ENCODE results near the gene PAK5.

PAK5 gene

DNA sequence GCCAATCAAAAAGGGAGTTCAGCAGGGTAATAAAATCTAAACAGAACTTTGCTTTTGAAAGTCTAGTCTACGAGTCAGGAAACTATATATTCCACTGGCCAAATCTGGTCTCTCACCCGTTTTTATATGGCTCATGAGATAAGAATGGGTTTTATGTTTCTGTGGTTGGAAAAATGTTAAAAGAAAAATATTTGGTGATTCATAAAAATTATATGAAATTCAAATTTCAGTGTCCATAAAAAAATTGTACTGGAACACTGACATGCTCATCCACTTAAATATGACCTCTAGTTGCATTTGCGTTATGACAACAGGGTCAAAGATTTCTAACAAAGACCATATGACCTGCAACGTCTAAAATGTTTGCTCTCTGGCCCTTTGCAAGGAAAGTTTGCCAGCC lies 346.8 kb downstream of the PAK5 start:
- ChIA-PET CTCF (no interaction called here), POLR2A (no interaction called here)
- no peak for DNase-seq (ENCODE audit: extremely low spot score)
- TF ChIP-seq, protein P1, sequence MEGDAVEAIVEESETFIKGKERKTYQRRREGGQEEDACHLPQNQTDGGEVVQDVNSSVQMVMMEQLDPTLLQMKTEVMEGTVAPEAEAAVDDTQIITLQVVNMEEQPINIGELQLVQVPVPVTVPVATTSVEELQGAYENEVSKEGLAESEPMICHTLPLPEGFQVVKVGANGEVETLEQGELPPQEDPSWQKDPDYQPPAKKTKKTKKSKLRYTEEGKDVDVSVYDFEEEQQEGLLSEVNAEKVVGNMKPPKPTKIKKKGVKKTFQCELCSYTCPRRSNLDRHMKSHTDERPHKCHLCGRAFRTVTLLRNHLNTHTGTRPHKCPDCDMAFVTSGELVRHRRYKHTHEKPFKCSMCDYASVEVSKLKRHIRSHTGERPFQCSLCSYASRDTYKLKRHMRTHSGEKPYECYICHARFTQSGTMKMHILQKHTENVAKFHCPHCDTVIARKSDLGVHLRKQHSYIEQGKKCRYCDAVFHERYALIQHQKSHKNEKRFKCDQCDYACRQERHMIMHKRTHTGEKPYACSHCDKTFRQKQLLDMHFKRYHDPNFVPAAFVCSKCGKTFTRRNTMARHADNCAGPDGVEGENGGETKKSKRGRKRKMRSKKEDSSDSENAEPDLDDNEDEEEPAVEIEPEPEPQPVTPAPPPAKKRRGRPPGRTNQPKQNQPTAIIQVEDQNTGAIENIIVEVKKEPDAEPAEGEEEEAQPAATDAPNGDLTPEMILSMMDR (IDR thresholded peaks at IDR 0.05; ENCODE audit: control extremely low read depth, extremely low read depth, low read depth, missing control alignments) = no peak

DNA sequence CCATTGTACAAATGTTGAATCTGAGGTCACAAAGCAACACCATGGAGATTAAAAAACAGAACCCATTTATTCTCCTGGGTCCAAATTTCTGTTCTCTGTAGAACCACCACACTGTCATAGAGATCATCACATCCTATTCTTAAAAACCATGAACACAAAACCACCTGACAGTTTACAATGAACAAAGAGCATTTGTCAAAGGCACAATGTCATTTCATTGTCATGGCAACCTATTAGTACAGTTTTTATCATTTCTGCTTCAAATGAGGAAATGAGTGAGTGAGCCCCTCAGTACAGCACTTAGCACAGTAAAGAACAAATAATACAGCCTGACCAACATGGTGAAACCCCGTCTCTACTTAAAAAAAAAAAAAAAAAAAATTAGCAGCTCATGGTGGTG lies 347.6 kb downstream of the PAK5 start:
- CTCF ChIA-PET = no interaction called here
- TF ChIP-seq, protein P1 (IDR thresholded peaks at IDR 0.05; ENCODE audit: control extremely low read depth, extremely low read depth, low read depth, missing control alignments) = no peak
- no peak for DNase-seq (ENCODE audit: extremely low spot score)
- POLR2A ChIA-PET = no interaction called here

DNA sequence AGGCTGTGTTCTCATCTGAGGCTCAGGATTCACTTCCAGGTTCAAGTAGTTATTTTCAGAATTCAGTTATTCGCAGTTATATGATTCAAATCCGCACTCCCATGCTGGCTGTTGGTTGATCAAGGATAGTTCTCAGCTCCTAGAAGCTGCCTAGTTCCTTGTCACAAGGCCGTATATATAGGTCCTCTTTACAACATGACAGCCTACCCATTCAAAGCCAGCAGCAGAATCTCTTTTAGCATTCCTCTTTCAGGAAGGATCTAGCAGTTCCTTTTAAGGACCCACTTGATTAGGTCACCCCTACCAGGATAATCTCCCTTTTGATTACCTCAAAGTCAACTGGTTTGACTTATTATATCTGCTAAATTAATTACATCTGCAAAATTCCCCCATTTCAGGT lies 348.2 kb downstream of the PAK5 start:
- no peak for DNase-seq (ENCODE audit: extremely low spot score)
- TF ChIP-seq, protein P1 (IDR thresholded peaks at IDR 0.05; ENCODE audit: control extremely low read depth, extremely low read depth, low read depth, missing control alignments) = no peak
- POLR2A ChIA-PET = no interaction called here
- CTCF ChIA-PET = no interaction called here

DNA sequence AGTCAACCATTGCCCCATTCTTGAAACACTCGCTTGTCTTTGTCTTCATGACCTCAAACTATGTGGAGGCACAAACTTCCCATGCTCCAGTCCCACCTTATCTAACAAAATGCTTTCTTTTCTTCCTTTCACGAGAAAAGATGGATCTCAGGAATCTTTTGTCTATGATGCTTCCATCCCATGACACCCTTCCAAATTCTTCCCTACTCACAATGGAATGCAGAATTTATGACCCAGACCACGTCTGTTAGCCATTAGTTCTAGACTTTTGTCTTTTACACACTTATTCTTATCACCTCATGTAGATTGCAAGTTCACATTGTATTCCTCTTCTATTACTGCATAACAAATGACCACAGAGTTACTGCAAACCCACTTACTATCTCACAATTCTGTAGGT lies 348.7 kb downstream of the PAK5 start:
- ChIA-PET POLR2A (no interaction called here), CTCF (no interaction called here)
- TF ChIP-seq, protein P1 (IDR thresholded peaks at IDR 0.05; ENCODE audit: control extremely low read depth, extremely low read depth, low read depth, missing control alignments) = no peak
- no peak for DNase-seq (ENCODE audit: extremely low spot score)

DNA sequence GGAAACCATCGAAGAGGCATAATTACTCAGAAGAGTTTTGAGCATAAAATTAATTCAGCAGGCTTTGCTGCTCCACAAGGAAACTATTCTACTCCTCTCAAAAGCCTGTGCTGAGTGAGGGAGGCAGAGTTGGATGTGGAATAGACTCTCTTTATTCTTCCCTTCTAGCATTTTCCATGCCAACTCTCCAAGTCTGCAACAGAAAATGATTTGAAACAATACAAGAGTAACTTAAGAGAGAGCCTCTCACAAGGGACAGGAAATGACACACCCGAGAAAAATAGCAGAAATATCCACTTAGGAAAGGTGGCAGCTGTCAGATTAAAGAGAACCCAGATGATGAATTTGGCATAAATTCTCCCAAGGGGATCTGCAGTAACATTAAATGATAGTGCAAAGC lies 350.8 kb downstream of the PAK5 start:
- ChIA-PET POLR2A (no interaction called here), CTCF (no interaction called here)
- DNase-seq (ENCODE audit: extremely low spot score) = no peak
- TF ChIP-seq, protein P1 (IDR thresholded peaks at IDR 0.05; ENCODE audit: control extremely low read depth, extremely low read depth, low read depth, missing control alignments) = no peak

Measured in GM10248 (cell line).